Measurements from ENCODE around the gene CD247. TPM values are rescaled to one million over a fixed set of nuclear protein-coding genes. Genes with fewer than 3 reads are reported as not detected.

CD247 gene
- total and polyA plus RNA-seq, 2 of the 4 experiments (the other 2 are of a cell fraction) = not detected

DNA sequence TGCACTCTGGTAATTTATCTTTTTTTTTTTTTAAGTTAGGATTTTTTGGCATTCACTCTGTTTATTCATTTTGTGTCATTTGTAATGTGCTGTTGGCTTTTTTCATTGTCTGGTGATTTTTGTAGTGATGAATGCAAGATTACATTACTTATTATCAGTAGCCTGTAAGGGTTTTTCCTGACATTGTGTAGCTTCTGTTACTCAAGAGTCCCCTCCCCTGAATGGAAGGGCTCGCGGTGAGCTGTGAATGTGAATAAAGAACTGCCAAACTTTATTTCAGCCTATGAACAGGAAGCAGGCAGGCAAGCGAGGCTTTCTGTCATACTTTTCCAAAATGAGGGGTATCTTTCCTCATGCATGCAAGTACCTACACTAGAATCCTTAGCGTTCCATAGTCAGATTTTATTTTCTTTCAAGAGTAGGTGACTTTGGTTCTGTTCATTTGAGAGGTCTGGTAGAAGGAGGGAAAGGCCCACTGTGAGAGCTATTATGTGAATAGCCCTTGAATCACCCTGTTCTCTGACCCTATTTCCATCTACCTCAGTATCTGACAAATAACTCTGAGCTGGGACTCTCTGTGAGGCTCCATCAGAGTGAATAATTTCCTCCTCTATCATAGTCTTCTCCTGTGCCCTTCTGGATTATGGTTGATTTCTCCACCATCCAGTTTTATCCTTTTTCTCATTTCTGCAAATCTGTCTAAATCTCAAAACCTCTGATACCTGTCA, 114.0 kb downstream of the CD247 start:
- no peak overlapping the region for H4K8ac ChIP-seq (ENCODE audit: low read depth in 2 of 2, low read length in 2 of 2)
- no peaks in the 10 kb centered on the region for H3K4me1 ChIP-seq (ENCODE audit: control insufficient read depth, insufficient read depth, low read length)
- no peak overlapping the region for H3K56ac ChIP-seq (ENCODE audit: extremely low read depth, insufficient read depth, low read length)
- ChIA-PET POLR2A (ENCODE audit: unreplicated experiment) (interaction anchor here (0.6 kb wide), 1 partner anchor 16 kb away, joined by 21 read pairs; no protein-coding TSS in a partner anchor), CTCF (no interaction called here)
- no peak overlapping the region for H3K18ac ChIP-seq (ENCODE audit: low read depth, low read length)
- no peak overlapping the region for H4K5ac ChIP-seq (ENCODE audit: low read depth, low read length)
- H2AK9ac ChIP-seq (replicated peaks; ENCODE audit: low read depth, low read length, poor library complexity) = no peak overlapping the region
- H4K20me1 ChIP-seq (ENCODE audit: insufficient read depth, low read length) = no peaks in the 10 kb centered on the region
- H3K9me3 ChIP-seq (ENCODE audit: control insufficient read depth, insufficient read depth, low read length) = no peaks in the 10 kb centered on the region
- dilution Hi-C loops (cut with HindIII; ENCODE audit: low sequenced_read_pairs, unreplicated experiment) (no loop called here), intact Hi-C loops (cut with micrococcal nuclease) (no loop called here), in situ Hi-C loops (cut with MboI; ENCODE audit: low sequenced_read_pairs) (no loop called here)
- no peaks in the 10 kb centered on the region for H3K79me1 ChIP-seq (ENCODE audit: low read depth in 1 of 2, low read length in 2 of 2)
- no peak overlapping the region for H2BK120ac ChIP-seq (ENCODE audit: low read depth, low read length)
- H3K4me2 ChIP-seq (ENCODE audit: low read depth, low read length) = no peak overlapping the region
- no peak overlapping the region for H3K14ac ChIP-seq (replicated peaks; ENCODE audit: low read depth, low read length)
- H3K27me3 ChIP-seq (ENCODE audit: control insufficient read depth, insufficient read depth, low read length) = no peaks in the 10 kb centered on the region
- no peak for ATAC-seq (ENCODE audit: low read depth)
- no peak overlapping the region for H2BK20ac ChIP-seq (ENCODE audit: low read depth, low read length)
- TF ChIP-seq RAD21 (IDR thresholded peaks at IDR 0.05; ENCODE audit: low read length) (no peak), MXI1 (IDR thresholded peaks at IDR 0.05; ENCODE audit: borderline replicate concordance, low read depth, low read length) (no peak), POLR2A (IDR thresholded peaks at IDR 0.05; ENCODE audit: low read depth, low read length) (no peak), SMC3 (IDR thresholded peaks at IDR 0.05; ENCODE audit: low read depth, low read length) (no peak), RFX5 (IDR thresholded peaks at IDR 0.05; ENCODE audit: low read depth, low read length) (no peak)
- TF ChIP-seq, protein P1, sequence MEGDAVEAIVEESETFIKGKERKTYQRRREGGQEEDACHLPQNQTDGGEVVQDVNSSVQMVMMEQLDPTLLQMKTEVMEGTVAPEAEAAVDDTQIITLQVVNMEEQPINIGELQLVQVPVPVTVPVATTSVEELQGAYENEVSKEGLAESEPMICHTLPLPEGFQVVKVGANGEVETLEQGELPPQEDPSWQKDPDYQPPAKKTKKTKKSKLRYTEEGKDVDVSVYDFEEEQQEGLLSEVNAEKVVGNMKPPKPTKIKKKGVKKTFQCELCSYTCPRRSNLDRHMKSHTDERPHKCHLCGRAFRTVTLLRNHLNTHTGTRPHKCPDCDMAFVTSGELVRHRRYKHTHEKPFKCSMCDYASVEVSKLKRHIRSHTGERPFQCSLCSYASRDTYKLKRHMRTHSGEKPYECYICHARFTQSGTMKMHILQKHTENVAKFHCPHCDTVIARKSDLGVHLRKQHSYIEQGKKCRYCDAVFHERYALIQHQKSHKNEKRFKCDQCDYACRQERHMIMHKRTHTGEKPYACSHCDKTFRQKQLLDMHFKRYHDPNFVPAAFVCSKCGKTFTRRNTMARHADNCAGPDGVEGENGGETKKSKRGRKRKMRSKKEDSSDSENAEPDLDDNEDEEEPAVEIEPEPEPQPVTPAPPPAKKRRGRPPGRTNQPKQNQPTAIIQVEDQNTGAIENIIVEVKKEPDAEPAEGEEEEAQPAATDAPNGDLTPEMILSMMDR (conservative IDR thresholded peaks at IDR 0.05; ENCODE audit: low read depth, low read length) = no peak
- no peak overlapping the region for H2AK5ac ChIP-seq (ENCODE audit: low read depth, low read length)
- no peak overlapping the region for H4K91ac ChIP-seq (ENCODE audit: insufficient read depth, low read depth, low read length)
- H3K4me3 ChIP-seq (ENCODE audit: insufficient read depth, low read depth, low read length) = no peak overlapping the region
- no peak overlapping the region for H3K9ac ChIP-seq (ENCODE audit: low read depth, low read length)
- WGBS, 2 experiments (ENCODE audit: extremely low coverage in 2 of 2, insufficient read length in 1 of 2) = no CpG with 5 or more reads among the region's 4 CpGs
- H2AFZ ChIP-seq (replicated peaks; ENCODE audit: low read length, poor library complexity) = no peak overlapping the region
- no peaks in the 10 kb centered on the region for H3K9me1 ChIP-seq (ENCODE audit: insufficient read depth, low read length)
- no peak overlapping the region for H3K23ac ChIP-seq (ENCODE audit: low read depth, low read length)
- H2BK5ac ChIP-seq (ENCODE audit: low read depth, low read length, poor library complexity, severe bottlenecking) = no peak overlapping the region
- no peak overlapping the region for H2BK15ac ChIP-seq (ENCODE audit: low read depth, low read length)
- H3K27ac ChIP-seq (ENCODE audit: insufficient read depth, low read length) = no peak overlapping the region
- no TSS peak for BruUV-seq (replicated peaks)
- H3K36me3 ChIP-seq (ENCODE audit: control insufficient read depth, insufficient read depth, low read length) = 0 out of 2 replicates have a peak, but pooled peaks cover 1% of the 10 kb centered on the region
- no peak overlapping the region for H3K4ac ChIP-seq (ENCODE audit: low read depth, low read length)
- no peak for DNase-seq
